WTC11 (cell line): ENCODE measurements around the gene STXBP5.

ENCODE experiments used
- ATF6 ChIP-seq: sonication (generic); formaldehyde crosslinking; IDR thresholded peaks from 2 replicates; pipeline ENCODE4 v1.8.1; 2023; ENCODE audit warnings: mild to moderate bottlenecking, missing genetic modification reagents
- CTCF ChIP-seq: fragments of 200-600 bp; IDR thresholded peaks from 2 replicates; pipeline ENCODE4 v1.8.0; 2022; ENCODE audit warnings: antibody characterized with exemption
- E2F4 ChIP-seq: sonication (generic); formaldehyde crosslinking; IDR thresholded peaks from 2 replicates; pipeline ENCODE4 v1.8.1; 2022; ENCODE audit warnings: low read depth, mild to moderate bottlenecking, moderate library complexity, missing genetic modification reagents, borderline replicate concordance
- FOXP4 ChIP-seq: sonication (generic); formaldehyde crosslinking; IDR thresholded peaks from 2 replicates; pipeline ENCODE4 v1.8.0; 2022; ENCODE audit warnings: mild to moderate bottlenecking, missing genetic modification reagents
- IRF2 ChIP-seq: sonication (generic); formaldehyde crosslinking; IDR thresholded peaks from 2 replicates; pipeline ENCODE4 v1.8.0; 2022; ENCODE audit warnings: low read depth, missing genetic modification reagents, borderline replicate concordance
- JUN ChIP-seq: sonication (generic); formaldehyde crosslinking; IDR thresholded peaks from 2 replicates; pipeline ENCODE4 v1.8.0; 2023; ENCODE audit warnings: mild to moderate bottlenecking, missing genetic modification reagents
- NR3C1 ChIP-seq: sonication (generic); formaldehyde crosslinking; conservative IDR thresholded peaks from 2 replicates; pipeline ENCODE4 v1.8.1; 2023; ENCODE audit warnings: low read depth, mild to moderate bottlenecking, missing genetic modification reagents
- USF2 ChIP-seq: sonication (generic); formaldehyde crosslinking; IDR thresholded peaks from 2 replicates; pipeline ENCODE4 v1.8.1; 2023; ENCODE audit warnings: mild to moderate bottlenecking, missing genetic modification reagents, moderate library complexity

- TF ChIP-seq CTCF, result no peak
- TF ChIP-seq E2F4, result no peak
- TF ChIP-seq ATF6, result no peak
- no peak for TF ChIP-seq IRF2 (CRISPR knock-in tag)
- TF ChIP-seq FOXP4 (CRISPR knock-in tag), result no peak
- no peak for TF ChIP-seq JUN (CRISPR knock-in tag)
- no peak for TF ChIP-seq USF2 (CRISPR knock-in tag)
- TF ChIP-seq NR3C1, result no peak
Observed at GRCh38 chr6:147371325-147371724, 167.1 kb downstream of the STXBP5 start.
